GM21360 (cell line): ENCODE measurements around the gene LIPK.
A peak's percentile ranks its signal among the peaks of the same experiment; 100 is the strongest.
"Not testable (repeated sequence)": the region's sequence is repeated elsewhere in the genome, so short reads cannot be mapped to it uniquely, and the experiment has no call there.

ENCODE experiments used
- ATAC-seq: cut with Tn5 transposase; IDR thresholded peaks from one replicate; pipeline ENCODE4 v1.9.1; 2021; ENCODE audit warnings: mild to moderate bottlenecking, moderate library complexity; ENCODE audit not compliant: unreplicated experiment

Gene LIPK

DNA sequence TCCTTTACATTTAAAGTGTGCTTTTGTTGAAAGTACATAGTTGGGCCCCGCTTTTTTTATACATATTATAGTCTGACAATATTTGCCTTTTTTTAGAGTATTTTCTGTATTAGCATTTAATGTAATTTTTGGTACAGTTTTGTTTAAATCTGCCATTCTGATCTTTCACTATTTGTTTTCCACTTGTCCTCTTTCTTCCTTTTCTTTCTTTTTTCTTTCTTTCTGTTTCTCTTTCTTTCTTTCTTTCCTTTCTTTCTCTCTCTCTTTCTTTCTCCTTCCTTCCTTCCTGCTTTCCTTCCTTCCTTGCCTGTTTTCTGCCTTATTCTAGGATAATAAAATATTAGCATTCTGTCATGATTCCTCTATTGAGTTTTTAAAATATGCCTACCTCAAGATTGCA, 9.5 kb downstream of the LIPK start:
- ATAC-seq, result no peak

DNA sequence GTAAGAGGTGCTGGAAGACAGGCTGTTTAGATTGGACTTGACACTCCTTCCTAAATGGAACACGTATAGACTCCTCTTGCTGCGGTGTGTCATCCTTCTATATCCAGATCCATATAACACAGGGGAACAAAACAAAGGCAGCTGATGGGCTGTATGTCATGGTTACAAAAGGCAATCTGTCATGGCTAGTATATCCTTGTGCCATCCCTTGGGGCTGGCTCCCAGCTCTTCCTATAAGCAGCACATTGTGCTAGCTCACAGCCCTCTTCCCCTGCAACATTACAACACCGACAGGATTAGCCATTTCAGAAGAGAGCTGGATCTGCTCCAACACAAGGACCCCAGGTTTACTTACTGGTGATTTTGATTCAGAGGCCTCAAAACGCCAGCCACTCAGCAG, 15.3 kb downstream of the LIPK start:
- ATAC-seq, result no peak

DNA sequence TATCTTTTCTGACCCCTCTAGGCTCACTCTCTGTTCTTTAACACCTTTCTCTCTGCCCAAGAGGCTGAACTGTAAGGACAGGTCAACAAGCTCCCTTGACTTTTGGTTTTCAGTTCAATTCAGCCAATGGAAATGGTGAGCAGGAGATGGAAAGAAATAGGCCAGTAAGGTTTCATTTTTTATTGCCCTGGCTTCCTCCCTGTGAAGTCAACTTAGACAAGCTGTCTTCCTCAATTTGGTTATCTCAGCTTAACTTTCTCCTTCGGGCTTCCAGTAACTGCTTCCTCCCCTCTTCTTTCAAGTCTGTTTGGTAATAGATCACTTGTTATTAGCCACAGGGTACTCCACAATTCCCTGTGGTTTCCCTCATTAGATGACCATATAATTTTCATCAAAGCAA, 19.7 kb downstream of the LIPK start:
- no peak for ATAC-seq

DNA sequence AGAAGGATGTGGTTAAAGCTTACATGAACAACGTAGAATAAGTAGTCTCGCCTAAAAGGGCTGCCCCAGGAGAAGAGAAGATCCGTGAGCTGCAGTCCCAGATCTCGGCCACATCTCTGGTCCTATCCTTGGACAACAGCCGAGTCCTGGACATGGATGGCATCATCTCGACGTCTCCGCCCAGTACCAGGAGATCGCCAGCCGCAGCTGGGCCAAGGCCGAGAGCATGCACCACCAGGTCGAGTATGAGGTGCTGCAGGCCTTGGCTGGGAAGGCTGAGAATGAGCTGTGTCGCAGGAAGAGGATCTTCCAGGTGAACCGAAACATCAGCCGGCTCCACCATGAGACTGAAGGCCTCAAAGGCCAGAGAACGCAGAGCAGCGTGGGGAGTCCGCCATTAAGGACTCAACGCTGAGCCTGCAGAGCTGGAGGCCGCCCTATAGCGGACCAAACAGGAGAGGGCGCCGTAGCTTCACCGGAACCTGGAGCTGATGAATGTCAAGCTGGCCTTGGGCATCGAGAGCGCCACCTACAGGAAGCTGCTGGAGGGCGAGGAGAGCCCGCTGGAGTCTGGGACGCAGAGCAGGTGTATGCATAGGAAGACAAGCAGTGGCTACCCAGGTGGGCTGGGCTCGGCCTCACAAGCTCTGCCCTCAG, 22.2 kb downstream of the LIPK start:
- no peak for ATAC-seq

DNA sequence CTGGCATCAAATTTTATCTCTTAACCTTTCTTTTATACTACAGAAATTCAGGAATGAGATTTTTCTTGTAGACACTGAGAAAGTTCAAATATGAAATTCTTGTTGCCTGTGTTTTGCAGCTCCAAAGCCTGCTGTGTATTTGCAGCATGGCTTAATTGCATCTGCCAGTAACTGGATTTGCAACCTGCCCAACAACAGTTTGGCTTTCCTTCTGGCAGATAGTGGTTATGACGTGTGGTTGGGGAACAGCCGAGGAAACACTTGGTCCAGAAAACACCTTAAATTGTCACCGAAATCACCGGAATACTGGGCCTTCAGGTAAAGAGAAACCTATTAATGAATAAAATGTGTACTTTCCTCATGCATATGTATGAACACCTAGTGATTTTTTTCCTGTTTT, 24.8 kb downstream of the LIPK start:
- no peak for ATAC-seq

DNA sequence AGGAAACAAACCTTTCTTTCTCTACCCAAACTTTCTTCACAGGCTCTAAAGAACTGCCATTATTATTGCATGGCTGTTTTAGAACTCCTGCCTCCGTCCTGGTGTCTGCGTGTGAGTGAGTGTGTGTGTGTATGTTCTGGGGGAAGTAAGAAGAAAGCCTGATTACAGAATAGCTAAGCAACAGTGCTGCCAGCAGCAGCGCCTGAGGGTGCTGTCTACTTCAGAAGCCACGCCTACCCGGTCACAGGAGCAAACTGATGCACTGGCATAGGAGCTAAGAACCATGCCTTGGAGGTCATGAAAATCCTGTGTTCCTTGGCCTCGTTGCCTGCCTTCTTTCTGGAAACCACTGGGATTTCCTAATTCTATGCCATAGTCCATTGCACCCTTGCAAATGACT, 25.2 kb downstream of the LIPK start:
- no peak for ATAC-seq

DNA sequence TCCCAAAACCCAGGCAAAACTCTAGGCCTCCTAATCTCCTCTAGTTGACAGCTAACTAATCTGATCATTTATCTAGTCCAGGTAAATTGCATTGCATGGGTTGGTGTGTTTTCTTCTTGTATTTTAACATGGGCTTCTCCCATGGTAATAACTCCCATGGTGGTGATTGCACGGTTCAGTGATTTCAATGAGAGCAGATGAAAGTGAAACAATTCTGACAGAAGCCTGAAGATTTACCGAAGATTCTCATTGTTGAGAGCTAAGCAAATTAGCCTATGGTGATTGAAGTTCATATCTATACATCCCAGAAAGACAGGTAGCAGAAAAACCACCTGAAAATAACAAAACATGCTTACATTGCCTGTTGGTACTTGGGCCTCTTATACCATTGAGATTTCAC, 27.2 kb downstream of the LIPK start:
- ATAC-seq, result no peak

DNA sequence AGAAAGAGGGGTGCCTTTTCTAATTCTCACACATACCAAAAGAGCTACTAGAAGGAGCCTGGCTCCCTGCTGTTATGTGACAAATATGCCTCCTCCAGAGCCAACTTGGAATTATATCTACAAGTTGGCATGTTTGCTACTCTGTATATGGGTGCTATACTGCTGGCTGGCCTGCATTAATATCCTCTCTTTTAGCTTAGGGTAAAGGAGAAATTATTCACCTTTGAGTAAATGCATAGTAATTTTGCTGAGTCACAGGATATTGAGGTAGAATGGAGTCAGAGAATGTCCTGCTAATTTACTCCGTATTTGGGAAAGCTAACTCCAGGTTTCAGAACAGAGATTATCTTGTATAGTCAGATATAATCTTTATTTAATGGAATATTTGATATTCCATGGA, 29.6 kb downstream of the LIPK start:
- ATAC-seq, result no peak

DNA sequence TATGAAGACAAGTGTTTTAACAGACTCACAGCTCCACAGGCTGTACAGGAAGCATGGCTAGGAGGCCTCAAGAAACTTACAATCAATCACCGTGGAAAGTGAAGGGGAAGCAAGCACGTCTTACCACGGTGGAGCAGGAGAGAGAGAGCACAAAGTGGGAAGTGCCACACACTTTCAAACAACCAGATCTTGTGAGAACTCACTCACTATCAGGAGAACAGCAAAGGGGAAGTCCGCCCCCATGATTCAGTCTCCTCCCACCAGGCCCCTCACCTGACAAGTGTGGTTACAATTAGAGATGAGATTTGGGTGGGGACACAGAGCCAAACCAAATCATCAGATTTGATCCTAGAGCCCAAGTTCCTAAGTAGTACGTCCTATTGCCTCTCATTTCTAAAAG, 35.9 kb downstream of the LIPK start:
- ATAC-seq, result not testable (repeated sequence)

DNA sequence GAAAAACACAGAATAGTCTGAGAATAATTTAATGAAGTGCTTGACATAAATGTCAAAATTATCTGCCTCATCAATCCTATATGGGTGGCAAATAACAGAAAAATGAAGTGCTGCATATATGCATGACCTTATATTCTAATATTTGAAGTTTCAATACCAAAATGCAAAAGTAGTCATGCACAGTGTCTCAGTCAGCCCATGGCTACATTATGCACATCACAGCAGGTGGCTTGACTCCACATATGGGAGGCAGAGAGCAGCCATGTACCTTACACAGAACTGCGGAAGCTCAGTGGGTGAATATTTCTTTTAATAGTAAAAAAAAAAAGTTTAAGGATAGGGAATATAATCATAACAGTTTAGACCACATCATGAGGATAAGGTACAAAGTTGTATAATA, 36.4 kb downstream of the LIPK start:
- ATAC-seq, result no peak

DNA sequence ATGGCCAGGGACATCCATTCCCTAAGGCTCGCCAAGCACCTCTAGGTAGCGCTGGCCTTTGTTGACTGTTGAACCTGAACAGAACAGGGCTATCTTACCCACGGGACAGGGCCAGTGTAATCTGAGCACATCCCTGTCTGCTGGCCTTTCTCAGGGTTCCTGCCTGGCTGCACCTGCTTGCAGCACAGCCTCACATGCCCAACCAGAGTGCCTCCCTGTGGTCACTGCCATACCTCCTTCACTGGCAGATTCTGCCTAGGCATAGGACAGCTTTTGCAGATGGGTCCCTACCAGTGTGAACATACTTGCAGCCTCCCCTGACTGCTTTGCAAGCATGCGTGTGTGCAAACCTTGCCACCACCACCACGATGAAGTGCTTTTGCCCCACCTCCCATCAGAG, 38.0 kb downstream of the LIPK start:
- no peak for ATAC-seq

DNA sequence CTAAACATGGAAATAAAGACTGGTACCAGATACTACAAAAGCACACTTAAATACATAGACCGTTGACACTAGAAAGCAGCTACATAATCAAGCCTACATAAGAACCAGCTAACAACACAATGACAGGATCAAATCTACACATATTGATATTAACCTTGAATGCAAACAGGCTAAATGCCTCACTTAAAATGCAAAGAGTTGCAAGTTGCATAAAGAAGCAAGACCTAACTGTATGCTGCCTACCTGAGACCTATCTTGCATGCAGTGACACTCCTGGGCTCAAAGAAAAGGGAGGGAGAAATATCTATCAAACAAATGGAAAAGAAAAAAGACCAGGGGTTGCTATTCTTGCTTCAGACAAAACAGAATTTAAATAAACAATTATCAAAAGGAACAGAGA, 39.6 kb downstream of the LIPK start:
- ATAC-seq, result no peak

DNA sequence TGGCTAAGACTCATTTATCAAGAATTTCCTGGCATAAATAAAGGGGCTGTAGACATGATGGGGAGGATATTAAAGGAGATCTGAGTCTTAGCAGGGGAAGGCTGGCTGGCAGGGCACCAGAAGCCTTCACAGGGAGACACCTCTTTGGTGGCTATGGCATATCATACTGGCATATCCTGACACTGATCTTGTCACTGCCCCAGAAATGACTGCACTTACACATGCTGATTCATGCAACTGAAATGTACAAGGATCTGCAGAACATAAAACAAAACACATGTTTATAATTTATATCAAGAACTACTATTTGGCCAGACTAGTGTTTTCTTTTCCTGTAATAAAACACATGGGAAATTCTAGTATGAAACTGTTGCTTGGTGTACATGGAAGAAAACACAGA, 48.2 kb downstream of the LIPK start:
- no peak for ATAC-seq

DNA sequence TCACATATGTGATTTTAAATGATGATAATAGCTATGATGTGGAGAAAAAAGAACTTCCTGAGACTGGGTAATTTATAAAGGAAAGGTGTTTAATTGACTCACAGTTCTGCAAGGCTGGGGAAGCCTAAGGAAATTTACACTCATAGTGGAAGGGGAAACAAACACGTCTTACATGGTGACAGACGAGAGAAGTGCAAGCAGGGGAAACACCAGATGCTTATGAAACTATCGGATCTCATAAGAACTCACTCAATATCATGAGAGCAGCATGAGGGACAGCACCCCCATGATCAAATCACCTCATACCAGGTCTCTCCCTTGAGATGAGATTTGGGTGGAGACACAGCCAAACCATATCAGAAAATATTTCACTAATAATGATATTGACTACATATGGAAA, 49.7 kb downstream of the LIPK start:
- peak; percentile 60 for ATAC-seq

DNA sequence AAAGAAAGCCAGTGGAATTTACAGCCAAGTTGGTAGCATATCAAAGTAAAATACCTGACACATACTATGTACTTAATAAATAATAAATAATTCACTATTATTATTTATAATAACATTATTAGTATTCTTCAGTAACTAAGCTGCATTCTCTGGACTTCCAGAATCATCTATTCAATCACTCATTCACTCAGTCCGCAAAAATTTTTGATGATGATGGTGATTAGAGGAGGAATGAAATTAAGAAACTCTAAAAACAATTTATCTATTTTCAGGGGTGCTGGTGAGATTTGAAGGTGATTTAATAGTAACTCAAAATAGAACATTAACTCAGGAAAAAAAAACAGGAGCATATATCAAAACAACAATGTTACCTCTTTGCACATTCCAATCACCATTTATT, 50.6 kb downstream of the LIPK start:
- no peak for ATAC-seq

DNA sequence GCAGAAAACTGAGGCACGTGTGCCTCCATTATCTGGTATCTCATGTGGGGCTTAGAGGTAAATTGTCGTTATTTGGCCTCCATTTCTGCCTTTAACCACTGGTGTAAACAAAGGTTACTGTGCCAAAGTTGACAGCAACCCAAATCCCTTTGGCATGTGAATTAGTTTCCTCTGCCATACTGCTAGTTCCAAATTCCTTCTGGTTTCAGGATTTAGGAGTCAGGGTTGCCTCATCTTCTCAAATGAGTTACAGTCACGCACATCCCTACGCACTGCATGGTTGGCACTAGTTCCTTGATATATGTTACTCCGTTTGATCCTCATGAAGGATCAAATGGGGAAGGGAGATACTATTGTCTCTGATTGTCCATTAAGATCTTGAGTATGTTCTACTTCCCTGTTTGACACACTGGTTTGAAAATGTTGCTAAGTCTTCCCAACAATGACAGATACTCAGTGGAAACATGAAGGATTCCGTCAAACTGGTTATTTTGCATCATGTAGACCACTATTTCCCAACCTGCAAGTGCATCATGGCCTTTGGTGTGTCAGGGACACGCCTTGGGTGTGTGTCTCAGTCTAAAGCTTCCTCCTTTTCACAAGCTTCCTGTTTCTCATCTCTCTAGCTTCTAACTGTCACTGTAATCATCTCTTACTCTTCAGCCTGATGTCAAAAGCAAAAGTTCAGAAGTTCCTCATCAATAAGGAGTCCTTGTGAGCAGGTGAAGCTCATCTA, 53.5 kb downstream of the LIPK start, which contains the start of gene LIPN:
TSS of gene LIPN (plus strand) at position 655 of the 736 bp plus-strand sequence. CDS start 1,386 bp downstream, outside the sequence.
- ATAC-seq, result no peak

DNA sequence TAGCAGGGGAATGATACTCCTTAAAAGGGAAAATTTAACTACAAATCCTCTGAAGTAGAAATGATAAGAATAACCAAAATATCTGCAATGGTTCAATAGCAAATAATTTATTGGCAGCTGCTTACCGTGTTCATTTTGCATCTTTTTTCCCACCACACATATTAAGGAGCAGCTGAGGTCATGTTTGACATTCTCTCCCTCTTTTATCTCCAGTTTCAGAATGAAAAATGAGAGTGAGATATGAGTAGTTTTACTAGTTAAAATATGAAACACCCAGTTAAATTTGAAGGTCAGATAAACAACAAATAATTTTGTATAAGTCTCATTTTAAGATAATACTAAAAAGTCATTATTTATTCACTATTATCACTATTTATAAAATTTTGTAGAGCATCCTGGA, 56.9 kb downstream of the LIPK start:
- no peak for ATAC-seq

DNA sequence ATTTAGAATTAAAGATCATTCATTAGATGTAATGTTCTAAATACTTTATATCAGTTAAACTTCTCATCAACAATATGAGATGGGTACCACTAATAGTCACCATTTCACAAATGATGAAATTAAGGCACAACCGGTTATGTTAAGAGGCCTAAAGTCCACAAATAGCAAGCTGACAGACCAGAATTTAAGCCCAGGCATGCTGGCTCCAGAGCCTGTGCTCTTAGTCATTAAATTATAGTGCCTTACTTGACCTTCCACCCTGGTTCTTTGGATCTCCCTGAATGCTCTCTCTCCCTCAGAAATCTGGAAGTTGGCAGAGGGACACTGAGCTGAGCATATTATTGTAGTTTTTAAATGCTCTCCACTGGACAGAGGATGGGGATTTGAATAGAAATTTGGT, 57.4 kb downstream of the LIPK start:
- ATAC-seq, result no peak

DNA sequence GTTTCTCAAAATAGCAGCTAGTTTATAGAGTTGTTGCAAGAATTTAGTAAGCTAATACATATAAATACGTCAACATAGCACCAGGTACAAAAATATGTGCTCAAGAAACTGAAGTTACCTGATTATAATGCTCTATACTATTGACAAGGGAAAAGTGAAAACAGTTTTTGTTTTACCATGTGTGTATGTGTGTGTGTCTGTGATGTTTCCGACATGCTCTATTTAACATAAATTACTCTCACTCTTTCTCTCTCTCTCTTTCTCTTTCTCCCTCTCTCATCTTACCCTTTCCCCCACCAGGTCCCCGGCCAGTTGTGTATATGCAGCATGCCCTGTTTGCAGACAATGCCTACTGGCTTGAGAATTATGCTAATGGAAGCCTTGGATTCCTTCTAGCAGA, 58.1 kb downstream of the LIPK start:
- ATAC-seq, result no peak

DNA sequence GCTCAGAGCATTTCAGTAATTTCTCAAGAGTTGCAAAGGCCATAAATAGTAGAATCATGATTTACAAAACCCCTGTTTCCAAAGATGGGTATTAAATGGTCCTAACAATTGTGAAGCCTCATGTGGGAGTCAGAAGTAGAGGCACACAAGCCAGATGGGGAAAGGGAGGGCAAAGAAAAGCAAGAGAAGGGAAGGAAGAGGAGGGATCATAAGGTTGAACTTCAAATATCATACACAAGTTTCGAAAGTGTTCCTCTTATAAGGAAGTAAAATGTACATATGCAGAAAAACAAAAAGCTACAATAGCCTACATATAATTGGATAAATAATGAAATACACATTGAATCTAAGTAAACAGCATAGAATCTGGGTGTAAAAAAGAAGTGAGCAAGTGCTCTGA, 59.8 kb downstream of the LIPK start:
- no peak for ATAC-seq

DNA sequence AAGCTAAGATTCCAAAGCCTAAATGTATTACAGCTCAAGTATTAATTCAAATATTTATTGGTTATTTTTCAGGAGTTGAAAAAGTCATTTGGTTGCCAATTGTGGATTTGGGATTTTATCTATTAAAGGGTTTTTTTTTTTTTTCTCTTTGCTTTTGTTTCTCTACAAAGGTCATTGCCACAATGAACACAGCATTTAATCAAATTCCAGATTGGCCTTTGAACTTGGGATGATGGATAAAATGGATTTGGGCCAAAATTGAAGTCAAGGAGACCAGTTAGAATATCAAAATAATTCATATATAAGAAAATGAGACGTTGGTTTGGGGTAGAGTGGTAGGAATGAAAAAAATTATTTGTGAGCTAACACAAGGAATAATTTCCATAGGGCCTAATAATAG, 63.3 kb downstream of the LIPK start:
- no peak for ATAC-seq

DNA sequence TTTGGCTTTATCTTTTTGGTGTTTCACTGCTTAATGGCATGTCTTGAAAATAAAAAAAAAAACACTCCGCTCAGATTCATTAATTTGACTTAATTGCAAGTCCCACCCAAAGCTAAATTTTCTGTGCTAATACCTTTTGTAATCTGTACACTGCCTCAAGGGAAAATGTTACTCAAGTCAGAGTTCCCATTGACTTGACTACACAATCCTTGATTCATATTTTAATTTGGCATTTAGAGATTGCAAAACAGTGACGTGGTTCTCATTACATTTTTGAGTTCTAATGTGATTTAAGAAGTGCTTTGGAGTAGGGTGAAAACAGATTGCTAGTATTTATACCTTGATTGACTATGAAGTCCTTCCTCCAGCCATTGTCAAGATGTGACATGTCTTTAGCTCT, 75.2 kb downstream of the LIPK start:
- no peak for ATAC-seq

DNA sequence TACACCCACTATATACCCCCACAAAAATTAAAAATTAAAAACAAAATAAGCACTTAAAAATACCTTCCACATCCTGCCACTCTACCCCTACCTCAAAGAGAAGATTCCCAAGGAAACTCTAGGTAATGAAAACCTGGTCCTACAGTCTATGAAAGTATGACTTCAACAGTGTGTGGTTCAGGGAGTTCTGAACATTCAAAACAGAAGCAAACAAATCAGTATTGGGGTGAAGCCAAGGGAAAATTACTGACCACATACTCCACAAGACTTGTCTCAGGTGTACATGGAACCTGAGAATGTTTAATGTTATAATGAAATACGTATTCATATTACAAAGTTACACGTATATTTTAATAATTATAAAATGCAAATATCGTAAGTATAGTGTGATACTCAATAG, 76.2 kb downstream of the LIPK start:
- ATAC-seq, result no peak
